B cell (primary cell): ENCODE results near the gene ITPR2.

ENCODE experiments used
- CTCF ChIP-seq: fragments of 200-600 bp; IDR thresholded peaks from one replicate; pipeline ENCODE4 v1.8.0; 2022; ENCODE audit warnings: antibody characterized with exemption, mild to moderate bottlenecking
- EZH2 ChIP-seq: IDR thresholded peaks from 2 replicates; pipeline ENCODE4 v1.6.1; 2012; ENCODE audit warnings: borderline replicate concordance, low read depth, mild to moderate bottlenecking, moderate library complexity, low read length; ENCODE audit not compliant: insufficient read depth, poor library complexity, severe bottlenecking

GRCh38 chr12:26632756-26633155 is 200.2 kb downstream of the ITPR2 start:
- TF ChIP-seq CTCF = no peak
- no peak for TF ChIP-seq EZH2
